IPS-15b (cell line): ENCODE measurements around the gene SLC6A2.

Experiments
- H3K27me3 ChIP-seq: one replicate; pipeline ENCODE4 v1.6.1; 2013; ENCODE audit warnings: low read length; ENCODE audit not compliant: control insufficient read depth, insufficient read depth
- H3K36me3 ChIP-seq: one replicate; pipeline ENCODE4 v1.6.1; 2013; ENCODE audit warnings: low read length; ENCODE audit not compliant: control insufficient read depth, insufficient read depth
- H3K4me1 ChIP-seq: one replicate; pipeline ENCODE4 v1.6.1; 2013; ENCODE audit warnings: mild to moderate bottlenecking, low read length; ENCODE audit not compliant: control insufficient read depth, insufficient read depth
- H3K4me3 ChIP-seq: one replicate; pipeline ENCODE4 v1.5.1; 2013; ENCODE audit warnings: low read depth, low read length
- H3K9ac ChIP-seq: one replicate; pipeline ENCODE4 v1.6.1; 2013; ENCODE audit warnings: low read depth, mild to moderate bottlenecking, low read length
- H3K9me3 ChIP-seq: one replicate; pipeline ENCODE4 v1.6.1; 2013; ENCODE audit warnings: mild to moderate bottlenecking, low read length; ENCODE audit not compliant: control insufficient read depth, insufficient read depth

Gene SLC6A2

DNA sequence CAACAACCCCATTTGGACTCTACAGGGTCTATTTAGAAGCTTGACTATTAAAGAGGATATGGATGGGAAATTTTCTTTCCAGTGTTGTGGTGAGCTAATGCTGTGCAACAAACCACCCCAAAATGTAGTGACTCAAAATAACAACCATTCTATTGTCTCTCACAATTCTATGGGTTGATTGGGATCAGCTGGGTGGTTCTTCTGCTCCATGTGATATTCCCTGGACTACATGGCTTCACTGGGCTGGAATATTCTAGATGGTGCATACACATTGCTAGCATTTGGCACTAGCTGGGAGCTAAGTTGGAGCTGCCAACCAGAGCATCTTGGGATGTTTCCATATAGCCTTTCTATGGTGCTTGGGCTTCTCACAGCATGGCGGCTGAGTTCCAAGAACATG, 30.2 kb downstream of the SLC6A2 start:
- Histone ChIP-seq H3K27me3 (no peaks in the 10 kb centered on the region), H3K9ac (no peak overlapping the region), H3K4me3 (no peak overlapping the region)

DNA sequence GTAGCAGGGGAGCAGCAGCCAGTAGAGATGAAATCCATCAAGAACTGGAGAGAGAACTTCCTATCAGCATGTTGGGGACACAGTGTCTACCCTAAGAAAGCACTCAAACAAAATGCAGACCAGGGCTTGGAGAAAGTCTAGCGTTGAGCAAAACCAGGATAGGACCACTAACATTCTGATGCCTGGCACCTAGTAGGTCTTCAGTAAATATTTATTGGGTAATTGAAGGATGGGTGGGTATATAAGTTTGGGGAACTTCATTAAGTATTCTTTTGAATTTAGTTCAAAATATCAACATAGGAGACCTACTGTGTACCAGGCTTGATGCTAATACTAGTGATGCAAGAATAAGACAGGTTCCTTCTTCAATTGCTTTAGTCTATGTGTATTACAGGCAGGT, 30.9 kb downstream of the SLC6A2 start:
- no peak overlapping the region for H3K9ac ChIP-seq
- H3K27me3 ChIP-seq, result no peaks in the 10 kb centered on the region
- no peaks in the 10 kb centered on the region for H3K9me3 ChIP-seq

More for the DNA sequence above, 30.2 kb downstream of the SLC6A2 start:
- Histone ChIP-seq H3K36me3 (no peaks in the 10 kb centered on the region), H3K9me3 (no peaks in the 10 kb centered on the region), H3K4me1 (no peaks in the 10 kb centered on the region)

DNA sequence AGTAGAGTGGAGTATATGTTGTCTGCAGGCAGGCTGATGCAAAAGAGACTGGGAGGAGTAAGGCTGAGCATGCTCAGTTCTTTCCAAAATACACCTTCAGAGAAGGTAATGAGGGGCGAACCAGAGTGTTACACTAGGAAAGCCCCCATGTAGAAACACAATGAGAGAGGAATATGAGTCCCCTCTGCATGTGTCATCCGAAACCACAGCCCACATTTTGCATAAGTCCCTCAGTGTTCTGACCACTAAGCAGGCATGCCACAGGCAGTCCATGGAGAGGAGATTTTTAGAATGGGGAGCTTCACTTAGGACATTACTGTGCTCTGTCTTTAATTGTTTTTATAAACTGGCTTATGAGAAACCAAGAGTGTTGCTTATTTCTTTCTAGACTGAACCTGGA, 32.0 kb downstream of the SLC6A2 start:
- no peak overlapping the region for H3K4me3 ChIP-seq
- no peak overlapping the region for H3K9ac ChIP-seq
- H3K4me1 ChIP-seq, result no peaks in the 10 kb centered on the region
- H3K27me3 ChIP-seq, result no peaks in the 10 kb centered on the region
- no peaks in the 10 kb centered on the region for H3K9me3 ChIP-seq
- no peaks in the 10 kb centered on the region for H3K36me3 ChIP-seq

More for the DNA sequence above, 30.9 kb downstream of the SLC6A2 start:
- no peaks in the 10 kb centered on the region for H3K4me1 ChIP-seq
- H3K4me3 ChIP-seq, result no peak overlapping the region
- H3K36me3 ChIP-seq, result no peaks in the 10 kb centered on the region

DNA sequence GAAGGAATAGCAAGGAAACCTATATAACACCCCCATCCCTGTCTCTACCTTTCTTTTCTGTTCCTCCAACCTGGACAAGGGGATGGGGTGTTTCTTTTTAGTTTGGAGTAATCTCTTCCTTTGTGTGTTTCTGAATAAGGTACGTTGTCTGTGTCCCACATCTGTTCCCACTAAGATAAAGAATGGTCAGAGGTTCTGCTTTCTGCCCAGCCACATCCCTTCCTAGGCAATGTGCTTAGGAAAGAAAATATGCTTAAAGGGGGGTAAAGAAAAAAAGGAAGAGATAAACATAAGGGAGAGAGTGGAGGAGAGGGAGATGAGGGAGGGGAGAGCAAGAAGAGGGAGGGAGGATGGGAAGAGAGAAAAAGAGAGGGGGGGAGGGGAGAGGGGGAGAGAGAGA, 35.1 kb downstream of the SLC6A2 start:
- no peaks in the 10 kb centered on the region for H3K27me3 ChIP-seq
- H3K9me3 ChIP-seq, result no peaks in the 10 kb centered on the region
- no peak overlapping the region for H3K9ac ChIP-seq
- no peak overlapping the region for H3K4me3 ChIP-seq
- H3K4me1 ChIP-seq, result no peaks in the 10 kb centered on the region
- no peaks in the 10 kb centered on the region for H3K36me3 ChIP-seq

DNA sequence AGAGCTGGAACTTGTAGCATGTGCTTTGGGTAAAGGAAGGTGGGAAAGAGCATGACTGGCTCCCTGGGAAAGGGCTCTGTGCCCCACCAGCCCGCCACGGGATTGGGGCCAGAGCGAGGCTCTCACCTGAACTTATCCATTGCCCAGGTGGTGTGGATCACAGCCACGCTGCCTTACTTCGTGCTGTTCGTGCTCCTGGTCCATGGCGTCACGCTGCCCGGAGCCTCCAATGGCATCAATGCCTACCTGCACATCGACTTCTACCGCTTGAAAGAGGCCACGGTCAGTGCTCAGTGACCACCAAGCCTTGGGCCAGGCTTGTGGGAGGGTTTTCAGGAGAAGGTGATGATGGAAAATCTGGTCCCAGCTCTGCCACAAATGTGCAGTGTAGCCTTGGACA, 36.0 kb downstream of the SLC6A2 start:
- Histone ChIP-seq H3K4me3 (no peak overlapping the region), H3K4me1 (no peaks in the 10 kb centered on the region), H3K9ac (no peak overlapping the region), H3K27me3 (no peaks in the 10 kb centered on the region), H3K36me3 (no peaks in the 10 kb centered on the region), H3K9me3 (no peaks in the 10 kb centered on the region)

DNA sequence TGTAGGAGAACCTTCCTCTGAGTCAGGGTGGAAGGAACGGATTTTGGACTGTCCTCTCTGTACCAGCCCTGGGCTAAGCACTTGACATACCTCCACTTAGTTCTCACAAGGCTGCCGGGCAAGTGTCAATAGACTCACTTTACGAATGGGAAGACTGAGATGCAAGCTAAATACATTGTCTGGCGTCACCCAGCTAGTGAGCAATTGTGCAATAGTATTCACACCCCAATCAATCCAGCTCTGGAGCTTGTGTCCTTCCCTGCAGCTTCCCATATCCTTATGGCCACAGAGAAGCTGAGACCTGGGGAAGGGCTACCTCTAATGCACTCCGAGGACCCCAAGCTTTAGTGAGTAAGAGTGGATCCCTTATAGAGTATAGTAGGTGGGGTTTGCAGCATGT, 39.8 kb downstream of the SLC6A2 start:
- H3K36me3 ChIP-seq, result no peaks in the 10 kb centered on the region
- no peak overlapping the region for H3K4me3 ChIP-seq
- H3K9ac ChIP-seq, result no peak overlapping the region
- no peaks in the 10 kb centered on the region for H3K27me3 ChIP-seq
- no peaks in the 10 kb centered on the region for H3K4me1 ChIP-seq
- no peaks in the 10 kb centered on the region for H3K9me3 ChIP-seq

DNA sequence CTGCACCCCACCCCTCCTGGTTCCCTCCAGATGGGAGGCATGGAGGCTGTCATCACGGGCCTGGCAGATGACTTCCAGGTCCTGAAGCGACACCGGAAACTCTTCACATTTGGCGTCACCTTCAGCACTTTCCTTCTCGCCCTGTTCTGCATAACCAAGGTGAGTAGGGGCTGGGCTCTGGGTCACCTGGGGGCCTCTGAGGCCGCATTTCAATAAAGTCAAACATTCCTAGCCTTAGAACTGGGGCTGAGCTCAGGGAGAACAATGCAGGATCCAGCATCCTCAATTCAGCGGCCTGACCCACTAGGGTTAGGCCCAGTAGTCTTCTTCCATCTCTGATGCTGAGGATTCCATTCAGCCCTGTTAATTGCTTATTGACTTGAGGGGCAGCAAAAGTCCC, 42.1 kb downstream of the SLC6A2 start:
- H3K9ac ChIP-seq, result no peak overlapping the region
- no peaks in the 10 kb centered on the region for H3K27me3 ChIP-seq
- H3K36me3 ChIP-seq, result no peaks in the 10 kb centered on the region
- no peaks in the 10 kb centered on the region for H3K4me1 ChIP-seq
- H3K9me3 ChIP-seq, result no peaks in the 10 kb centered on the region
- H3K4me3 ChIP-seq, result no peak overlapping the region

DNA sequence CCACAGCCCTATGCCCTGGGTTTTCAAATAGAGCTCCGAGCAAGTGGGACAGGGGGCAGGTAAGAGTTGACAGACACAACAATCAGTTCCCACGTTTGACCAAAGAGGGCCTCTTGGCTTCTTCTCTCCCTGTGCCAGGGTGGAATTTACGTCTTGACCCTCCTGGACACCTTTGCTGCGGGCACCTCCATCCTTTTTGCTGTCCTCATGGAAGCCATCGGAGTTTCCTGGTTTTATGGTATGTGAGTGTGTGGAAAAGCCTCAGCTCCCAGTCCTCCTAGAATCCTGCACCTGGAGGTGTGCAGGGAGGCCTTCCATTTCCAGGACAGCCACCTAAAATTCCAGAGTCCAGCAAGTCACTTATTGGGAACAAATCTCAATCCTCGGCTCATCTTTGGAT, 42.5 kb downstream of the SLC6A2 start:
- Histone ChIP-seq H3K9me3 (no peaks in the 10 kb centered on the region), H3K4me3 (no peak overlapping the region), H3K4me1 (no peaks in the 10 kb centered on the region), H3K9ac (no peak overlapping the region), H3K27me3 (no peaks in the 10 kb centered on the region), H3K36me3 (no peaks in the 10 kb centered on the region)

DNA sequence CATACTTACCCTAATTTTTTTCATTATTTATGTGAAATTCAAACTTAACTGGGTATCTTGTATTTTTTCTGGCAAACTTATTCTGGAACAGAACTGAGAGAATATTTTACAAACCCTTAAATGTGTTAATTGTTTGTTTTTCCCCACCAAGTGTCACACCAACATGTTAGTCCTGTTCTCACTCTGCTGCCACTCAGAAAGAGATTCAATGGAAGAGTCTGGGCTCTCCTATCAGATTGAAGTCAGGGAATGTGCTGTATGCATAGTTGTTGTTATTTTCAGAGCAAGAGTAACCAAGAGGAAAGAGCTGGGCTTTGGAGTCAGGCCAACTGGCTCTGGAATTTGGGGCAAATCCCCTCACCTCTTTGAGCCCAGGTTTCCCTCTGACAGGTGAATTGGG, 43.2 kb downstream of the SLC6A2 start:
- H3K4me3 ChIP-seq, result no peak overlapping the region
- no peaks in the 10 kb centered on the region for H3K4me1 ChIP-seq
- no peaks in the 10 kb centered on the region for H3K36me3 ChIP-seq

DNA sequence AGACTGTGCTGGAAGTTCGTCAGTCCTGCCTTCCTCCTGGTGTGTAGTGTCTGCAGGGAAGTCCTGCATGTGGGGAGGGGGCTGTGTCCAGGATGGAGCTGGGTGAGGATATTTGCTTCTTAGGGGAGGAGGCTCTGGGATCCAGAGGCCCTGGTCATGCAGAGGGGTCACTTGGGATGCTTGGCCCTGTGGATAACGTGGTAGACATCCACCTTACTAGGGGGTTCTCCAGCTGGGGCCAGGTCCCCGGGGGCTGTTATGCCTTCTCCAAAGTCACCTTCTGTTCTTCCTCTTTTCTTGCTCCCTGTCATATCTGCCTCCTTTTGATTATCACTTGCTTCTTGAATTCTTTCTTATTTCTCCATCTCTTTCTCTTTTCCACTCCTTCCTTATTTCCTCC, 43.8 kb downstream of the SLC6A2 start:
- no peak overlapping the region for H3K9ac ChIP-seq
- H3K4me3 ChIP-seq, result no peak overlapping the region
- H3K9me3 ChIP-seq, result no peaks in the 10 kb centered on the region
- H3K4me1 ChIP-seq, result no peaks in the 10 kb centered on the region
- no peaks in the 10 kb centered on the region for H3K27me3 ChIP-seq
- no peaks in the 10 kb centered on the region for H3K36me3 ChIP-seq

More for the DNA sequence above, 43.2 kb downstream of the SLC6A2 start:
- H3K9me3 ChIP-seq, result no peaks in the 10 kb centered on the region
- H3K9ac ChIP-seq, result no peak overlapping the region
- no peaks in the 10 kb centered on the region for H3K27me3 ChIP-seq

DNA sequence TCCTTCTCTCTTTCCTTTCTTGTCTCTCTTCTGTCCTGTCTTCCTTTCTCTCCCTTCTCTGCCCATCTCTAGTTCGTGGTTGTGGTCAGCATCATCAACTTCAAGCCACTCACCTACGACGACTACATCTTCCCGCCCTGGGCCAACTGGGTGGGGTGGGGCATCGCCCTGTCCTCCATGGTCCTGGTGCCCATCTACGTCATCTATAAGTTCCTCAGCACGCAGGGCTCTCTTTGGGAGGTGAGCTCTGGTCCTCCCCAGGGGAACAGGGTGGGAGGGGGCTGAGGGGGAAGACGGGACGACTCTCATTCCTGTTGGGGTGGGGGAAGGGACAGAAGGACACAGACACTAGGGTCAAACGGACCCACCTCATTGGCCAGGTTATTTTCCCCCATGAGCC, 44.3 kb downstream of the SLC6A2 start:
- Histone ChIP-seq H3K27me3 (no peaks in the 10 kb centered on the region), H3K4me1 (no peaks in the 10 kb centered on the region), H3K9ac (no peak overlapping the region), H3K9me3 (no peaks in the 10 kb centered on the region), H3K36me3 (no peaks in the 10 kb centered on the region), H3K4me3 (no peak overlapping the region)

DNA sequence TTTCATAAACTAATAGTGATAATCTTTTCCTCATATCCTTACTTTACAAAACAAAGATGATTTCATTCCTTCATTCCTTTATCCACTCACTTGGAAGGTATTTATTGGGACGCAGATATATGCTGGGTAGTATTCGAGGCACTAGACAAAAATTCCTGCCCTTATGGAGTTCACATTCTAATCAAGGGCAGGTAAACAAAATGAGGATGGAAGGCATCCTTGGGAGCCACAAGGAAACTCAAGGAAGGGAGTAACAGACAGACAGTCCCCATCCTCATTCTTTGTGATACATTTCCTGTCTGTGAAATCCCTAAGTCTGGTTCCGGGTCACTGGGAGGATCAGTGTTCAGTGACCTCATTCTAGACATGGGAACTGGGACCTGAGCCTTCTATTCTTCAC, 45.2 kb downstream of the SLC6A2 start:
- no peak overlapping the region for H3K9ac ChIP-seq
- no peaks in the 10 kb centered on the region for H3K36me3 ChIP-seq
- H3K4me1 ChIP-seq, result no peaks in the 10 kb centered on the region
- no peak overlapping the region for H3K4me3 ChIP-seq
- H3K27me3 ChIP-seq, result no peaks in the 10 kb centered on the region
- no peaks in the 10 kb centered on the region for H3K9me3 ChIP-seq
